Keratinocyte (primary cell): ENCODE results near the gene NUP155.
"Not testable (repeated sequence)": the region's sequence is repeated elsewhere in the genome, so short reads cannot be mapped to it uniquely, and the experiment has no call there.

Experiments used
- EZH2 ChIP-seq: IDR thresholded peaks from one replicate; pipeline ENCODE4 v1.6.1; 2012; ENCODE audit warnings: inconsistent platforms, mild to moderate bottlenecking, low read length, moderate library complexity
- TF ChIP-seq, protein P1 (sequence below), 3 experiments: IDR thresholded peaks in 1 of 3; conservative IDR thresholded peaks in 1 of 3; optimal IDR thresholded peaks in 1 of 3; 2 replicates in 2 of 3; 3 replicates in 1 of 3; pipeline versions ENCODE3 to v1.5.1; 2011; ENCODE audit warnings: low read length in 3 of 3, mild to moderate bottlenecking in 3 of 3, moderate library complexity in 2 of 3, control low read depth in 1 of 3, inconsistent platforms in 1 of 3; ENCODE audit not compliant: insufficient read depth in 2 of 3; ENCODE audit errors: extremely low read depth in 1 of 3

DNA sequence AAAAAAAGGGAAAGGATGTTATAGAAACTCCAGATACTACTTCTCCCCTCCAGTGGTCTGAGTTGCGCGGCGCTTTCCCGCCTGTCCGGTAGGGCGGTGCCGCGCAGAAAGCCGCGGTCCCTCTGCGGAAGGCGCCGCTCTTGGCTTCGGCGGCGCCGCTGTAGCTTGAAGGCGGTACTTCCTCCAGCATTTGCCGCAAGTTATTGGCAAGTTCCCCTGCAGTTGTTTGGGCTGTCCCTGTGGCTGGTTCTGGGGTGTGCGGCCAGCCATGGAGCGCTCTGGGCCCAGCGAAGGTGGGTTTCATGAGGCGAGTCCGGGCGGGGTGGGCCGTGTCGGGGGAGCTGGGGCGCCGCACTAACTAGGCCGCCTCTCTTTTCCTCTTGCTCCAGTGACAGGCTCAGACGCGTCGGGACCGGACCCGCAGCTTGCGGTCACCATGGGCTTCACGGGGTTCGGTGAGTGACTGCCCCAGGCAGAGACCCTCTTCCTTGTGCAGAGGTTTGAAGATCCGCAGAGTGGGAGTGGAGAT lies 8.3 kb upstream of the NUP155 start, which contains the start of gene WDR70:
- TF ChIP-seq, protein P1, sequence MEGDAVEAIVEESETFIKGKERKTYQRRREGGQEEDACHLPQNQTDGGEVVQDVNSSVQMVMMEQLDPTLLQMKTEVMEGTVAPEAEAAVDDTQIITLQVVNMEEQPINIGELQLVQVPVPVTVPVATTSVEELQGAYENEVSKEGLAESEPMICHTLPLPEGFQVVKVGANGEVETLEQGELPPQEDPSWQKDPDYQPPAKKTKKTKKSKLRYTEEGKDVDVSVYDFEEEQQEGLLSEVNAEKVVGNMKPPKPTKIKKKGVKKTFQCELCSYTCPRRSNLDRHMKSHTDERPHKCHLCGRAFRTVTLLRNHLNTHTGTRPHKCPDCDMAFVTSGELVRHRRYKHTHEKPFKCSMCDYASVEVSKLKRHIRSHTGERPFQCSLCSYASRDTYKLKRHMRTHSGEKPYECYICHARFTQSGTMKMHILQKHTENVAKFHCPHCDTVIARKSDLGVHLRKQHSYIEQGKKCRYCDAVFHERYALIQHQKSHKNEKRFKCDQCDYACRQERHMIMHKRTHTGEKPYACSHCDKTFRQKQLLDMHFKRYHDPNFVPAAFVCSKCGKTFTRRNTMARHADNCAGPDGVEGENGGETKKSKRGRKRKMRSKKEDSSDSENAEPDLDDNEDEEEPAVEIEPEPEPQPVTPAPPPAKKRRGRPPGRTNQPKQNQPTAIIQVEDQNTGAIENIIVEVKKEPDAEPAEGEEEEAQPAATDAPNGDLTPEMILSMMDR (optimal IDR thresholded peaks at IDR 0.05 in 1 of 3, IDR thresholded peaks at IDR 0.05 in 1 of 3, conservative IDR thresholded peaks at IDR 0.05 in 1 of 3; ENCODE audit: extremely low read depth in 1 of 3, insufficient read depth in 2 of 3, low read length in 3 of 3) = peak; percentile 59 to 68 (median 63)
- not testable (repeated sequence) for TF ChIP-seq EZH2
